Neural cell (in vitro differentiated cells): Measurements from ENCODE around the gene GNL2.

Source experiments
- CTCF ChIP-seq: fragments of 450-650 bp; IDR thresholded peaks from 2 replicates; pipeline ENCODE4 v1.5.1; 2014; ENCODE audit warnings: antibody characterized with exemption, mild to moderate bottlenecking, moderate library complexity; ENCODE audit not compliant: poor library complexity, severe bottlenecking
- POLR2AphosphoS5 ChIP-seq: IDR thresholded peaks from 2 replicates; pipeline ENCODE4 v1.6.1; 2012
- REST ChIP-seq: IDR thresholded peaks from 2 replicates; pipeline ENCODE4 v1.6.1; 2012; ENCODE audit warnings: borderline replicate concordance
- TAF1 ChIP-seq: IDR thresholded peaks from 2 replicates; pipeline ENCODE4 v1.6.1; 2012; ENCODE audit warnings: low read depth

- TF ChIP-seq CTCF (no peak), TAF1 (no peak), POLR2AphosphoS5 (no peak), REST (no peak)
Observed at GRCh38 chr1:37567023-37567422, 28.7 kb downstream of the GNL2 start.
